Measurements from ENCODE around the gene EPHA5.

Gene EPHA5

DNA sequence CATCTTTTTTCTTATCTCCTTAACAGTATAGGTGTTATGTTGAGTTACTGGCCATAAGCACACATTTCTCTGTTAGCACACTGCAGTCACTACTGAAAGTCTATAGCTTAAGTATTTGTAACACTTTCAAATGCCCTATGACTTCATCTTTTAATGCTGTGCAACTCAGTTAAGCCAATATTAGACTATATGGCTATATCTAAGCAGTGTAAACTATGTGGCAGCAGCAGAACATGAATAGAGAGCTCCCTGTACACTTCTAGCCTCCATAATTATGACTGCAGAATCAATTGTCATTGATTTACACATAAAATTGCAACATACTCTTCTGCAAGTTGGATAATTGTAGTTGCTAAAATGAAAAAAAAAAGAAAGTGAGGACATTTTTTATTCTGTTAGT, 250.3 kb downstream of the EPHA5 start:
- no peak overlapping the region for H3K27ac ChIP-seq (ENCODE audit: extremely low read depth, low read depth, low read length)
- CTCF ChIA-PET = no interaction called here

DNA sequence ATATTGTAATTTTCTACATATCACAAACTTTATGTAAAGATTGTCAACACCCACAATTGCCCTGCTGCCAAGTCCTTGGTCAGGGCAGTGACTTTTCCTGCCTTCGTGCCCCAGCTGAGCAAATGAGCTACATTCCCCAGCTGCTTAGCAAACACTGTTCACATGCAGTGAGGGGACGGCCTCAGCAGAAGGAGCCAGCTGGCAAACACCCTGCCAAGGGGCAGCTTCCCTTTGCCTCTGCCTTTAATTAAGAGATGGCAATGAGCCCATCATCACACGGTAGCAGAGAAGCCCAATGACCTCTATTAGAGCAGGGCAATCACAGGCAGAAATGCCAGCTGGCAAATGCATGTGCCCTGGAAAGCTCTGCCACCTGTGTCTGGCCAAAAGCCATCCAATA, 253.4 kb downstream of the EPHA5 start:
- Histone ChIP-seq H3K9me3 (ENCODE audit: control insufficient read depth, insufficient read depth, low read depth, low read length) (no peaks in the 10 kb centered on the region), H3K27ac (ENCODE audit: extremely low read depth, low read depth, low read length) (no peak overlapping the region), H3K4me3 (ENCODE audit: low read depth, low read length) (no peak overlapping the region), H3K4me1 (ENCODE audit: control insufficient read depth, insufficient read depth, low read length) (no peaks in the 10 kb centered on the region), H3K36me3 (ENCODE audit: control insufficient read depth in 2 of 2, insufficient read depth in 1 of 2, low read length in 2 of 2) (no peaks in the 10 kb centered on the region)
- POLR2A ChIA-PET = no interaction called here
- CTCF ChIA-PET = no interaction called here
- TF ChIP-seq ZNF624 (tag by site-specific recombination; IDR thresholded peaks at IDR 0.05) (no peak), CTCF (tag by site-specific recombination; IDR thresholded peaks at IDR 0.05) (no peak), ZNF2 (tag by site-specific recombination; IDR thresholded peaks at IDR 0.05) (no peak), ZNF416 (tag by site-specific recombination; IDR thresholded peaks at IDR 0.05) (no peak), ZNF138 (tag by site-specific recombination; IDR thresholded peaks at IDR 0.05; ENCODE audit: borderline replicate concordance) (no peak), ZNF274 (IDR thresholded peaks at IDR 0.05; ENCODE audit: low read length) (no peak), ZNF274 (tag by site-specific recombination; IDR thresholded peaks at IDR 0.05; ENCODE audit: borderline replicate concordance) (no peak), ZFP69B (tag by site-specific recombination; IDR thresholded peaks at IDR 0.05) (no peak), ZNF16 (tag by site-specific recombination; IDR thresholded peaks at IDR 0.05; ENCODE audit: low read depth) (no peak), ZBTB17 (tag by site-specific recombination; IDR thresholded peaks at IDR 0.05) (no peak)

More for the DNA sequence above, 250.3 kb downstream of the EPHA5 start:
- TF ChIP-seq ZNF514 (tag by site-specific recombination; IDR thresholded peaks at IDR 0.05) = no peak
- TF ChIP-seq ZNF155 (tag by site-specific recombination; IDR thresholded peaks at IDR 0.05) = no peak
- no peak for TF ChIP-seq ZNF48 (tag by site-specific recombination; IDR thresholded peaks at IDR 0.05)
- TF ChIP-seq ZBTB17 (tag by site-specific recombination; IDR thresholded peaks at IDR 0.05) = no peak
- TF ChIP-seq OVOL3 (tag by site-specific recombination; IDR thresholded peaks at IDR 0.05) = no peak
- no peak for TF ChIP-seq ZNF140 (tag by site-specific recombination; IDR thresholded peaks at IDR 0.05)
- TF ChIP-seq TRIM28 (IDR thresholded peaks at IDR 0.05; ENCODE audit: borderline replicate concordance, low read length) = no peak
- no peak for TF ChIP-seq ZFP37 (tag by site-specific recombination; IDR thresholded peaks at IDR 0.05)
- TF ChIP-seq KLF16 (tag by site-specific recombination; IDR thresholded peaks at IDR 0.05) = no peak
- no peak for TF ChIP-seq ZNF747 (tag by site-specific recombination; IDR thresholded peaks at IDR 0.05)
- TF ChIP-seq, protein P1, sequence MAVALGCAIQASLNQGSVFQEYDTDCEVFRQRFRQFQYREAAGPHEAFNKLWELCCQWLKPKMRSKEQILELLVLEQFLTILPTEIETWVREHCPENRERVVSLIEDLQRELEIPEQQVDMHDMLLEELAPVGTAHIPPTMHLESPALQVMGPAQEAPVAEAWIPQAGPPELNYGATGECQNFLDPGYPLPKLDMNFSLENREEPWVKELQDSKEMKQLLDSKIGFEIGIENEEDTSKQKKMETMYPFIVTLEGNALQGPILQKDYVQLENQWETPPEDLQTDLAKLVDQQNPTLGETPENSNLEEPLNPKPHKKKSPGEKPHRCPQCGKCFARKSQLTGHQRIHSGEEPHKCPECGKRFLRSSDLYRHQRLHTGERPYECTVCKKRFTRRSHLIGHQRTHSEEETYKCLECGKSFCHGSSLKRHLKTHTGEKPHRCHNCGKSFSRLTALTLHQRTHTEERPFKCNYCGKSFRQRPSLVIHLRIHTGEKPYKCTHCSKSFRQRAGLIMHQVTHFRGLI (tag by site-specific recombination; IDR thresholded peaks at IDR 0.05) = no peak
- TF ChIP-seq ZNF324 (tag by site-specific recombination; IDR thresholded peaks at IDR 0.05) = no peak
- TF ChIP-seq, protein P2, sequence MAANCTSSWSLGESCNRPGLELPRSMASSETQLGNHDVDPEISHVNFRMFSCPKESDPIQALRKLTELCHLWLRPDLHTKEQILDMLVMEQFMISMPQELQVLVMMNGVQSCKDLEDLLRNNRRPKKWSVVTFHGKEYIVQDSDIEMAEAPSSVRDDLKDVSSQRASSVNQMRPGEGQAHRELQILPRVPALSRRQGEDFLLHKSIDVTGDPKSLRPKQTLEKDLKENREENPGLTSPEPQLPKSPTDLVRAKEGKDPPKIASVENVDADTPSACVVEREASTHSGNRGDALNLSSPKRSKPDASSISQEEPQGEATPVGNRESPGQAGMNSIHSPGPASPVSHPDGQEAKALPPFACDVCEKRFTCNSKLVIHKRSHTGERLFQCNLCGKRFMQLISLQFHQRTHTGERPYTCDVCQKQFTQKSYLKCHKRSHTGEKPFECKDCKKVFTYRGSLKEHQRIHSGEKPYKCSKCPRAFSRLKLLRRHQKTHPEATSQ (tag by site-specific recombination; IDR thresholded peaks at IDR 0.05) = no peak
- TF ChIP-seq, protein P3, sequence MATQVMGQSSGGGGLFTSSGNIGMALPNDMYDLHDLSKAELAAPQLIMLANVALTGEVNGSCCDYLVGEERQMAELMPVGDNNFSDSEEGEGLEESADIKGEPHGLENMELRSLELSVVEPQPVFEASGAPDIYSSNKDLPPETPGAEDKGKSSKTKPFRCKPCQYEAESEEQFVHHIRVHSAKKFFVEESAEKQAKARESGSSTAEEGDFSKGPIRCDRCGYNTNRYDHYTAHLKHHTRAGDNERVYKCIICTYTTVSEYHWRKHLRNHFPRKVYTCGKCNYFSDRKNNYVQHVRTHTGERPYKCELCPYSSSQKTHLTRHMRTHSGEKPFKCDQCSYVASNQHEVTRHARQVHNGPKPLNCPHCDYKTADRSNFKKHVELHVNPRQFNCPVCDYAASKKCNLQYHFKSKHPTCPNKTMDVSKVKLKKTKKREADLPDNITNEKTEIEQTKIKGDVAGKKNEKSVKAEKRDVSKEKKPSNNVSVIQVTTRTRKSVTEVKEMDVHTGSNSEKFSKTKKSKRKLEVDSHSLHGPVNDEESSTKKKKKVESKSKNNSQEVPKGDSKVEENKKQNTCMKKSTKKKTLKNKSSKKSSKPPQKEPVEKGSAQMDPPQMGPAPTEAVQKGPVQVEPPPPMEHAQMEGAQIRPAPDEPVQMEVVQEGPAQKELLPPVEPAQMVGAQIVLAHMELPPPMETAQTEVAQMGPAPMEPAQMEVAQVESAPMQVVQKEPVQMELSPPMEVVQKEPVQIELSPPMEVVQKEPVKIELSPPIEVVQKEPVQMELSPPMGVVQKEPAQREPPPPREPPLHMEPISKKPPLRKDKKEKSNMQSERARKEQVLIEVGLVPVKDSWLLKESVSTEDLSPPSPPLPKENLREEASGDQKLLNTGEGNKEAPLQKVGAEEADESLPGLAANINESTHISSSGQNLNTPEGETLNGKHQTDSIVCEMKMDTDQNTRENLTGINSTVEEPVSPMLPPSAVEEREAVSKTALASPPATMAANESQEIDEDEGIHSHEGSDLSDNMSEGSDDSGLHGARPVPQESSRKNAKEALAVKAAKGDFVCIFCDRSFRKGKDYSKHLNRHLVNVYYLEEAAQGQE (tag by site-specific recombination; IDR thresholded peaks at IDR 0.05) = no peak
- TF ChIP-seq ZNF202 (tag by site-specific recombination; IDR thresholded peaks at IDR 0.05; ENCODE audit: borderline replicate concordance) = no peak
- no peak for TF ChIP-seq ZNF132 (tag by site-specific recombination; IDR thresholded peaks at IDR 0.05; ENCODE audit: borderline replicate concordance)
- no peak for TF ChIP-seq BCL6B (tag by site-specific recombination; IDR thresholded peaks at IDR 0.05)
- no peak overlapping the region for H3K4me3 ChIP-seq (ENCODE audit: low read depth, low read length)
- H3K9me3 ChIP-seq (ENCODE audit: control insufficient read depth, insufficient read depth, low read depth, low read length) = no peaks in the 10 kb centered on the region
- POLR2A ChIA-PET = interaction anchor here (0.6 kb wide), 1 partner anchor 113 kb away, joined by 4 read pairs; no protein-coding TSS in a partner anchor
- H3K4me1 ChIP-seq (ENCODE audit: control insufficient read depth, insufficient read depth, low read length) = no peaks in the 10 kb centered on the region
- H3K36me3 ChIP-seq (ENCODE audit: control insufficient read depth in 2 of 2, insufficient read depth in 1 of 2, low read length in 2 of 2) = no peaks in the 10 kb centered on the region

Data from HEK293 (cell line).